ENCODE results near the gene EVA1B. TPM values are rescaled to one million over a fixed set of nuclear protein-coding genes. Genes with fewer than 3 reads are reported as not detected.

The EVA1B gene
- polyA plus RNA-seq, 3 donors = 35.8 to 45.9 (median 41.8) TPM

GRCh38 chr1:36285443-36286101 lies 37.9 kb downstream of the EVA1B start:
- DNase-seq (ENCODE audit: low read depth in 3 of 3, low spot score in 2 of 3) = peak; percentile 69 to 75 (median 70)

- DNase-seq (ENCODE audit: low read depth in 3 of 3, low spot score in 2 of 3) = no peak
Observed at GRCh38 chr1:36284517-36284916, 38.9 kb downstream of the EVA1B start.

- DNase-seq (ENCODE audit: low read depth in 3 of 3, low spot score in 2 of 3) = no peak
Observed at GRCh38 chr1:36284061-36284460, 39.4 kb downstream of the EVA1B start.

GRCh38 chr1:36279789-36280296 lies 43.6 kb downstream of the EVA1B start:
- no peak for DNase-seq (ENCODE audit: low read depth in 3 of 3, low spot score in 2 of 3)

GRCh38 chr1:36279110-36279788 lies 44.2 kb downstream of the EVA1B start:
- no peak for DNase-seq (ENCODE audit: low read depth in 3 of 3, low spot score in 2 of 3)

- DNase-seq (ENCODE audit: low read depth in 3 of 3, low spot score in 2 of 3) = no peak
Observed at GRCh38 chr1:36276688-36277087, 46.8 kb downstream of the EVA1B start.

GRCh38 chr1:36274201-36274600 lies 49.2 kb downstream of the EVA1B start:
- no peak for DNase-seq (ENCODE audit: low read depth in 3 of 3, low spot score in 2 of 3)

GRCh38 chr1:36273024-36273423 lies 50.4 kb downstream of the EVA1B start:
- no peak for DNase-seq (ENCODE audit: low read depth in 3 of 3, low spot score in 2 of 3)

Other genes with a start within 250 kb of the EVA1B start
- 10 to 100 TPM in 2 of 3 donors, 1 to 10 TPM in 1; 10.0 to 11.2 (median 10.3) TPM for gene TEKT2, start 239.6 kb downstream of the EVA1B start, polyA plus RNA-seq (ENCODE audit: insufficient read length in 3 of 3)
- 10 to 100 TPM; 30.7 to 33.2 (median 30.9) TPM for gene ADPRS, start 234.8 kb downstream of the EVA1B start, polyA plus RNA-seq (ENCODE audit: insufficient read length in 3 of 3)
- gene COL8A2, start 198.4 kb downstream of the EVA1B start, polyA plus RNA-seq (ENCODE audit: insufficient read length in 3 of 3) = 1 to 10 TPM; 1.2 to 1.6 (median 1.5) TPM
- gene TRAPPC3, start 174.2 kb downstream of the EVA1B start, polyA plus RNA-seq (ENCODE audit: insufficient read length in 3 of 3) = 10 to 100 TPM; 59.4 to 66.8 (median 62.6) TPM
- 10 to 100 TPM; 52.7 to 63.6 (median 60.0) TPM for gene MAP7D1, start 167.5 kb downstream of the EVA1B start, polyA plus RNA-seq (ENCODE audit: insufficient read length in 3 of 3)
- 100 to 1,000 TPM; 130 to 151 (median 147) TPM for gene THRAP3, start 99.2 kb downstream of the EVA1B start, polyA plus RNA-seq (ENCODE audit: insufficient read length in 3 of 3)
- gene SH3D21, start 17.3 kb downstream of the EVA1B start, polyA plus RNA-seq (ENCODE audit: insufficient read length in 3 of 3) = 10 to 100 TPM; 13.9 to 21.4 (median 16.6) TPM
- 10 to 100 TPM; 38.5 to 46.5 (median 43.6) TPM for gene STK40, start 62.3 kb upstream of the EVA1B start, polyA plus RNA-seq (ENCODE audit: insufficient read length in 3 of 3)
- gene LSM10, start 74.3 kb upstream of the EVA1B start, polyA plus RNA-seq (ENCODE audit: insufficient read length in 3 of 3) = 10 to 100 TPM; 25.2 to 27.3 (median 27.3) TPM
- 10 to 100 TPM; 20.5 to 21.1 (median 21.1) TPM for gene OSCP1, start 126.8 kb upstream of the EVA1B start, polyA plus RNA-seq (ENCODE audit: insufficient read length in 3 of 3)
- gene MRPS15, start 140.7 kb upstream of the EVA1B start, polyA plus RNA-seq (ENCODE audit: insufficient read length in 3 of 3) = 10 to 100 TPM; 69.8 to 74.7 (median 70.3) TPM
- 1 to 10 TPM; 2.0 to 3.6 (median 3.3) TPM for gene CSF3R, start 159.3 kb upstream of the EVA1B start, polyA plus RNA-seq (ENCODE audit: insufficient read length in 3 of 3)